ENCODE data around the gene GDPD1.

Gene GDPD1

DNA sequence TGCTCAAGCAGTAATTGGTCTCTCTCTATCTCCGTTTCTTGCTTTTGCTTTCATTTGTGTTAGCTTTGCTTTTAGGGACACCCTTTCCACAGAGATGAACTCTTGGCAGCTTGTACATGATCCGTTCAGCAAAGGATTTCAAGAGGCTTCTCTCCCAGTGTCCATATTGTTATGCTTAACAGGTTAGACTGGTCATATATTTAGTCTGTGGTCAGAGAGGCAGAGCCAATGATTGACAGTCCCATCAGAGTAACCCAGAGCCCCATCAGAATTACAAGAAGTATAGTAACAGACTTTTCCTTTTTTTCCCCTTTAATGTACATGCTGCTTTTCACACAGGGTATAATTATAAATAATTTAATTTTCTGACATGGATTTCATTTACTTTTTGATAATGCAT is 34.4 kb downstream of the GDPD1 start:
- no peaks in the 10 kb centered on the region for H3K4me1 ChIP-seq (ENCODE audit: control insufficient read depth, insufficient read depth, low read length)
- H3K4me3 ChIP-seq (ENCODE audit: low read depth, low read length): no peak overlapping the region
- no peaks in the 10 kb centered on the region for H3K9me3 ChIP-seq (ENCODE audit: control insufficient read depth, insufficient read depth, low read length)
- no peak overlapping the region for H3K9ac ChIP-seq (ENCODE audit: low read depth, low read length)
- no peaks in the 10 kb centered on the region for H3K27me3 ChIP-seq (ENCODE audit: control insufficient read depth, insufficient read depth, low read length)
- H3K36me3 ChIP-seq (ENCODE audit: control insufficient read depth, insufficient read depth, low read length): no peaks in the 10 kb centered on the region

DNA sequence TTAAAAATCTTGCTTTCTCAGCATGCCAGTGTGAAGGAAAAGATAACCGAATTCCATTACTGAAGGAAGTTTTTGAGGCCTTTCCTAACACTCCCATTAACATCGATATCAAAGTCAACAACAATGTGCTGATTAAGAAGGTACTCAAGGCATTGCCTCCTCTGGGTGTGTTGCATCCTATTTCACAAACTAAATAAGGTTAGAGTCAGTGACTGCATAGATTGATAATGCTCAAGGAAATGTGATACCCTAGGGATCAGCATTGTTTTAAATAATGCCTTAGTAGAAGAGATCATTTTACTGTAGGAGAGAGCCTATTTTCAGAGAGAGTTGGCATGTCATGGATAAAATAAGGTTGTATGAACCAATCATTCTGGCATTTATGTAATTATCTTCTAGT is 36.8 kb downstream of the GDPD1 start:
- no peak overlapping the region for H3K4me3 ChIP-seq (ENCODE audit: low read depth, low read length)
- H3K9me3 ChIP-seq (ENCODE audit: control insufficient read depth, insufficient read depth, low read length): no peaks in the 10 kb centered on the region
- no peak overlapping the region for H3K9ac ChIP-seq (ENCODE audit: low read depth, low read length)
- H3K36me3 ChIP-seq (ENCODE audit: control insufficient read depth, insufficient read depth, low read length): no peaks in the 10 kb centered on the region
- no peaks in the 10 kb centered on the region for H3K27me3 ChIP-seq (ENCODE audit: control insufficient read depth, insufficient read depth, low read length)
- H3K4me1 ChIP-seq (ENCODE audit: control insufficient read depth, insufficient read depth, low read length): no peaks in the 10 kb centered on the region

DNA sequence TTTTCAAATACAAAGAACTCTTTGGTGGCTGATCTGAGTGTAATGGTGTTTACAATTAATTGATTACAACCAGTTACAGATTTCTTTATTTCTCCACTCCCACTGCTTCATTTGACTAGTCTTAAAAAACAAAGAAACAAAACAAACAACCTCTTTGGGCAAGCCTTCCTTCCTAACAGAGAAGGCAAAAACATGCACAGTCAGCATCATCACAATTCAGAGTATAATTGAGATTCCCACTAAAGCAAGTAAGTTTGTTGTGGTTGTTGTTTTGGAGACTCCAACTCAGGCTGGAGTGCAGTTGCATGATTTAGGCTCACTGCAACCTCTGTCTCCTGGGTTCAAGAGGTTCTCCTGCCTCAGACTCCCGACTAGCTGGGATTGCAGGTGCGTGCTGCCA is 40.4 kb downstream of the GDPD1 start:
- Histone ChIP-seq H3K4me1 (ENCODE audit: control insufficient read depth, insufficient read depth, low read length) (no peaks in the 10 kb centered on the region), H3K9me3 (ENCODE audit: control insufficient read depth, insufficient read depth, low read length) (no peaks in the 10 kb centered on the region), H3K36me3 (ENCODE audit: control insufficient read depth, insufficient read depth, low read length) (no peaks in the 10 kb centered on the region), H3K4me3 (ENCODE audit: low read depth, low read length) (no peak overlapping the region), H3K27me3 (ENCODE audit: control insufficient read depth, insufficient read depth, low read length) (no peaks in the 10 kb centered on the region), H3K9ac (ENCODE audit: low read depth, low read length) (no peak overlapping the region)

GRCh38 chr17:59266745-59267144 is 46.4 kb downstream of the GDPD1 start:
- no peak overlapping the region for H3K4me3 ChIP-seq (ENCODE audit: low read depth, low read length)
- no peaks in the 10 kb centered on the region for H3K27me3 ChIP-seq (ENCODE audit: control insufficient read depth, insufficient read depth, low read length)
- H3K36me3 ChIP-seq (ENCODE audit: control insufficient read depth, insufficient read depth, low read length): no peaks in the 10 kb centered on the region
- no peak overlapping the region for H3K9ac ChIP-seq (ENCODE audit: low read depth, low read length)
- H3K9me3 ChIP-seq (ENCODE audit: control insufficient read depth, insufficient read depth, low read length): no peaks in the 10 kb centered on the region
- H3K4me1 ChIP-seq (ENCODE audit: control insufficient read depth, insufficient read depth, low read length): no peaks in the 10 kb centered on the region

- H3K27me3 ChIP-seq (ENCODE audit: control insufficient read depth, insufficient read depth, low read length): no peaks in the 10 kb centered on the region
- no peaks in the 10 kb centered on the region for H3K9me3 ChIP-seq (ENCODE audit: control insufficient read depth, insufficient read depth, low read length)
- no peak overlapping the region for H3K9ac ChIP-seq (ENCODE audit: low read depth, low read length)
- H3K36me3 ChIP-seq (ENCODE audit: control insufficient read depth, insufficient read depth, low read length): no peaks in the 10 kb centered on the region
- H3K4me3 ChIP-seq (ENCODE audit: low read depth, low read length): no peak overlapping the region
- H3K4me1 ChIP-seq (ENCODE audit: control insufficient read depth, insufficient read depth, low read length): no peaks in the 10 kb centered on the region
These were observed 47.5 kb downstream of the GDPD1 start for GRCh38 chr17:59267776-59268175.

DNA sequence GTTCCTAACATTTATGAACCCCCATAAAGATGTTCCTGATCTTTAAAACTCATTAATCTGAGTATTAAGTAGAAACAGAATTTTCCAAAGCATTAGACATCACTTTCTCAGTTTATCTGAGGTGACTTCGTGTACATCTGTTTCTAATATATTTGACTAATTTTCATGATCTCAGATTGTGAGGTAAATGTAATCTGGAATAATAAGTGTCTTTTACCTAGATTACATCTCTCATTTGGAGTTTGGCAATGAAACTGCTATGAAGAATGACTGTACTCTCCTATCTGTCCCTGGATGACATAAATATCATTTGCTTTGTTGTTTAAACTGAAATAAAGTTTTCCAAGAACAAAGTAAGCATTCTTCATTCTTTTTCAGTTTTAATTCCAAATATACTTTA is 55.3 kb downstream of the GDPD1 start:
- no peaks in the 10 kb centered on the region for H3K9me3 ChIP-seq (ENCODE audit: control insufficient read depth, insufficient read depth, low read length)
- no peaks in the 10 kb centered on the region for H3K4me1 ChIP-seq (ENCODE audit: control insufficient read depth, insufficient read depth, low read length)
- H3K9ac ChIP-seq (ENCODE audit: low read depth, low read length): no peak overlapping the region
- H3K4me3 ChIP-seq (ENCODE audit: low read depth, low read length): no peak overlapping the region
- H3K27me3 ChIP-seq (ENCODE audit: control insufficient read depth, insufficient read depth, low read length): no peaks in the 10 kb centered on the region
- H3K36me3 ChIP-seq (ENCODE audit: control insufficient read depth, insufficient read depth, low read length): no peaks in the 10 kb centered on the region

GRCh38 chr17:59277031-59277430 is 56.7 kb downstream of the GDPD1 start:
- Histone ChIP-seq H3K27me3 (ENCODE audit: control insufficient read depth, insufficient read depth, low read length) (no peaks in the 10 kb centered on the region), H3K4me1 (ENCODE audit: control insufficient read depth, insufficient read depth, low read length) (no peaks in the 10 kb centered on the region), H3K4me3 (ENCODE audit: low read depth, low read length) (no peak overlapping the region), H3K9me3 (ENCODE audit: control insufficient read depth, insufficient read depth, low read length) (no peaks in the 10 kb centered on the region), H3K9ac (ENCODE audit: low read depth, low read length) (no peak overlapping the region), H3K36me3 (ENCODE audit: control insufficient read depth, insufficient read depth, low read length) (no peaks in the 10 kb centered on the region)

DNA sequence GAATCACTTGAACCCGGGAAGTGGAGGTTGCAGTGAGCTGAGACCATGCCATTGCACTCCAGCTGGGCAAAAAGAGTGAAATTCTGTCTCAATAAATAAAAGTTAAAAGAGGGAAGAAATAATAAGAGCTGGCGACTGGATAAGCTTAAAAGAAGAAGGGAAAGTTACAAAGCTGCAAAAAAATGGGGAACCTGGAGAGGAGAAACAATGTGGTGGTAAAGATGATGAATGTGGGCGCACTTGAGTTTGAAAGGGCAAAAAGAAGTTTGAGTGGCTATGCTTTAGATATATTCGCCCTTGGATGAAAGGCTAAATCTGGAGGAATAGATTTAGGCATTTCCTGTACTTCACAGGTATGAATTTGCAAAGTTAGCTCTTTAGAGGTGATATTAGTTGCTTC is 58.1 kb downstream of the GDPD1 start:
- Histone ChIP-seq H3K36me3 (ENCODE audit: control insufficient read depth, insufficient read depth, low read length) (no peaks in the 10 kb centered on the region), H3K9me3 (ENCODE audit: control insufficient read depth, insufficient read depth, low read length) (no peaks in the 10 kb centered on the region), H3K9ac (ENCODE audit: low read depth, low read length) (no peak overlapping the region), H3K27me3 (ENCODE audit: control insufficient read depth, insufficient read depth, low read length) (no peaks in the 10 kb centered on the region), H3K4me1 (ENCODE audit: control insufficient read depth, insufficient read depth, low read length) (no peaks in the 10 kb centered on the region), H3K4me3 (ENCODE audit: low read depth, low read length) (no peak overlapping the region)

- no peaks in the 10 kb centered on the region for H3K9me3 ChIP-seq (ENCODE audit: control insufficient read depth, insufficient read depth, low read length)
- no peaks in the 10 kb centered on the region for H3K27me3 ChIP-seq (ENCODE audit: control insufficient read depth, insufficient read depth, low read length)
- no peaks in the 10 kb centered on the region for H3K36me3 ChIP-seq (ENCODE audit: control insufficient read depth, insufficient read depth, low read length)
- H3K4me3 ChIP-seq (ENCODE audit: low read depth, low read length): no peak overlapping the region
- H3K9ac ChIP-seq (ENCODE audit: low read depth, low read length): no peak overlapping the region
- no peaks in the 10 kb centered on the region for H3K4me1 ChIP-seq (ENCODE audit: control insufficient read depth, insufficient read depth, low read length)
These were observed 64.0 kb downstream of the GDPD1 start for GRCh38 chr17:59284317-59284716.

DNA sequence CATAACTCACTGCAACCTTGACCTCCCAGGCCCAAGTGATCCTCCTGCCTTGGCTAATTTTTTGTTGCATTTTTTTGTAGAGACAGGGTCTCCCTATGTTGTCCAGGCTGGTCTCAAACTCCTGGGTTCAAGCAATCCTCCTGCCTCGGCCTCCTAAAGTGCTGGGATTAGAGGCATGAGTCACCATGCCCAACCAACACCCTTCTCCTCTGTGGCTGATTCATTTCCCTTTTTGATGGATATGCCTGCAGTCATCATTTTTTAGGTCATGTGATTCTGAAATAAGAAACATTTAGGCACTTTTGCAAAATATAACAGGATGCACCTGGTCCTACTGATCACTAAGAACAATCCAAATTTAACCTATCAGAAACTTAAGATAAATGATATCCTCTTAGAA is 67.1 kb downstream of the GDPD1 start:
- no peak overlapping the region for H3K9ac ChIP-seq (ENCODE audit: low read depth, low read length)
- peaks cover 10% of the 10 kb centered on the region for H3K27me3 ChIP-seq (ENCODE audit: control insufficient read depth, insufficient read depth, low read length)

DNA sequence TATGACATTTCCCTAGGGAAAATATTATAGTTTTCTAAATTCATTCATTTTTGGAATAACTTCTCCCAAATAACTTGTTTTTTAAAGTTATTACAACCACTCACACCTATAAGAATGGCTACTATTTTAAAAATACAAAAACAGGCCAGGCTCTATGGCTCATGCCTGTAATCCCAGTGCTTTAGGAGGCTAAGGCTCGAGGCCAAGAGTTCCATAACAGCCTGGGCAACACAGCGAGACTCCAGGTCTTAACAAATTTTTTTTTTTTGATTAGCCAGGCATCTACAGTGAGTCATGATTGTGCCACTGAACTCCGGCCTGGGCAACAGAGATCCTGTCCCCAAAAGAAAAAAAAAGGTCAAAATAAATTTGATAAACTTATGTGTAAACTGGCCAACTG is 67.6 kb downstream of the GDPD1 start:
- H3K9ac ChIP-seq (ENCODE audit: low read depth, low read length): no peak overlapping the region
- peaks cover 10% of the 10 kb centered on the region for H3K27me3 ChIP-seq (ENCODE audit: control insufficient read depth, insufficient read depth, low read length)
- H3K9me3 ChIP-seq (ENCODE audit: control insufficient read depth, insufficient read depth, low read length): no peaks in the 10 kb centered on the region

More for the DNA sequence above, 67.1 kb downstream of the GDPD1 start:
- H3K36me3 ChIP-seq (ENCODE audit: control insufficient read depth, insufficient read depth, low read length): no peaks in the 10 kb centered on the region
- H3K4me1 ChIP-seq (ENCODE audit: control insufficient read depth, insufficient read depth, low read length): peaks cover 3% of the 10 kb centered on the region
- no peak overlapping the region for H3K4me3 ChIP-seq (ENCODE audit: low read depth, low read length)
- H3K9me3 ChIP-seq (ENCODE audit: control insufficient read depth, insufficient read depth, low read length): no peaks in the 10 kb centered on the region

DNA sequence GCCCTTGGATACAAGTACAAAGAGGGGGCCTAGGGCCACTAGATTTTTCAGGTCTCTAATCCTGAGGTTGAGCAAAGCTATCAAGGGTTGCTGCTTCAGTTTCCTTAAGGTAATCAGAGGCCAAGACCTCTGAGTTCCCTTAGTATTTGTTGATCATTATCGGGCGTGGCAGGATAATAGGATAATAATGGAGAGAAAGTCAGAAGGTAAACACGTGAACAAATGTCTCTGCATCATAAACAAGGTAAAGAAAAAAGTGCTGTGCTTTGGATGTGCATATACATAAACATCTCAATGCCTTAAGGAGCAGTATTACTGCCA is 69.6 kb downstream of the GDPD1 start:
- Histone ChIP-seq H3K4me3 (ENCODE audit: low read depth, low read length) (peak overlapping the region; percentile 27), H3K9me3 (ENCODE audit: control insufficient read depth, insufficient read depth, low read length) (no peaks in the 10 kb centered on the region), H3K27me3 (ENCODE audit: control insufficient read depth, insufficient read depth, low read length) (peaks cover 10% of the 10 kb centered on the region), H3K4me1 (ENCODE audit: control insufficient read depth, insufficient read depth, low read length) (peaks cover 3% of the 10 kb centered on the region), H3K9ac (ENCODE audit: low read depth, low read length) (no peak overlapping the region), H3K36me3 (ENCODE audit: control insufficient read depth, insufficient read depth, low read length) (no peaks in the 10 kb centered on the region)

More for the DNA sequence above, 67.6 kb downstream of the GDPD1 start:
- peaks cover 3% of the 10 kb centered on the region for H3K4me1 ChIP-seq (ENCODE audit: control insufficient read depth, insufficient read depth, low read length)
- no peaks in the 10 kb centered on the region for H3K36me3 ChIP-seq (ENCODE audit: control insufficient read depth, insufficient read depth, low read length)
- no peak overlapping the region for H3K4me3 ChIP-seq (ENCODE audit: low read depth, low read length)
